ENCODE measurements around the gene PTH2R.
"Not testable (repeated sequence)": the region's sequence is repeated elsewhere in the genome, so short reads cannot be mapped to it uniquely, and the experiment has no call there.

The PTH2R gene

GRCh38 chr2:208466920-208467298 is 60.3 kb downstream of the PTH2R start:
- Histone ChIP-seq H3K36me3 (ENCODE audit: low read depth) (no peaks in the 10 kb centered on the region), H3K9me3 (ENCODE audit: severe bottlenecking) (no peaks in the 10 kb centered on the region), H3K4me1 (ENCODE audit: insufficient read depth, poor library complexity, severe bottlenecking) (no peaks in the 10 kb centered on the region), H3K4me3 (ENCODE audit: severe bottlenecking) (no peak overlapping the region), H3K27ac (ENCODE audit: poor library complexity, severe bottlenecking) (no peak overlapping the region), H3K27me3 (ENCODE audit: insufficient read depth, poor library complexity, severe bottlenecking) (no peaks in the 10 kb centered on the region)
- DNase-seq (ENCODE audit: low spot score) (no peak), ATAC-seq (ENCODE audit: low read depth) (no peak)
- no peak for TF ChIP-seq CTCF (IDR thresholded peaks at IDR 0.05; ENCODE audit: poor library complexity, severe bottlenecking)

GRCh38 chr2:208467564-208467963 is 61.0 kb downstream of the PTH2R start:
- Histone ChIP-seq H3K27ac (ENCODE audit: poor library complexity, severe bottlenecking) (no peak overlapping the region), H3K27me3 (ENCODE audit: insufficient read depth, poor library complexity, severe bottlenecking) (no peaks in the 10 kb centered on the region), H3K4me1 (ENCODE audit: insufficient read depth, poor library complexity, severe bottlenecking) (no peaks in the 10 kb centered on the region), H3K36me3 (ENCODE audit: low read depth) (no peaks in the 10 kb centered on the region), H3K4me3 (ENCODE audit: severe bottlenecking) (no peak overlapping the region), H3K9me3 (ENCODE audit: severe bottlenecking) (no peaks in the 10 kb centered on the region)
- DNase-seq (ENCODE audit: low spot score) = no peak
- TF ChIP-seq CTCF (IDR thresholded peaks at IDR 0.05; ENCODE audit: poor library complexity, severe bottlenecking) = no peak
- ATAC-seq (ENCODE audit: low read depth) = no peak

GRCh38 chr2:208477741-208478140 is 71.1 kb downstream of the PTH2R start:
- ATAC-seq (ENCODE audit: low read depth) = no peak
- TF ChIP-seq CTCF (IDR thresholded peaks at IDR 0.05; ENCODE audit: poor library complexity, severe bottlenecking) = no peak
- no peaks in the 10 kb centered on the region for H3K4me1 ChIP-seq (ENCODE audit: insufficient read depth, poor library complexity, severe bottlenecking)
- H3K9me3 ChIP-seq (ENCODE audit: severe bottlenecking) = no peaks in the 10 kb centered on the region
- no peak for DNase-seq (ENCODE audit: low spot score)
- H3K4me3 ChIP-seq (ENCODE audit: severe bottlenecking) = no peak overlapping the region
- H3K27me3 ChIP-seq (ENCODE audit: insufficient read depth, poor library complexity, severe bottlenecking) = no peaks in the 10 kb centered on the region
- no peaks in the 10 kb centered on the region for H3K36me3 ChIP-seq (ENCODE audit: low read depth)
- no peak overlapping the region for H3K27ac ChIP-seq (ENCODE audit: poor library complexity, severe bottlenecking)

GRCh38 chr2:208479342-208479741 is 72.8 kb downstream of the PTH2R start:
- Histone ChIP-seq H3K27ac (ENCODE audit: poor library complexity, severe bottlenecking) (no peak overlapping the region), H3K36me3 (ENCODE audit: low read depth) (no peaks in the 10 kb centered on the region), H3K9me3 (ENCODE audit: severe bottlenecking) (no peaks in the 10 kb centered on the region), H3K4me3 (ENCODE audit: severe bottlenecking) (no peak overlapping the region), H3K27me3 (ENCODE audit: insufficient read depth, poor library complexity, severe bottlenecking) (no peaks in the 10 kb centered on the region), H3K4me1 (ENCODE audit: insufficient read depth, poor library complexity, severe bottlenecking) (no peaks in the 10 kb centered on the region)
- ATAC-seq (ENCODE audit: low read depth) (no peak), DNase-seq (ENCODE audit: low spot score) (no peak)
- no peak for TF ChIP-seq CTCF (IDR thresholded peaks at IDR 0.05; ENCODE audit: poor library complexity, severe bottlenecking)

GRCh38 chr2:208481945-208482344 is 75.4 kb downstream of the PTH2R start:
- not testable (repeated sequence) for DNase-seq (ENCODE audit: low spot score); H3K27me3 ChIP-seq (ENCODE audit: insufficient read depth, poor library complexity, severe bottlenecking); H3K4me1 ChIP-seq (ENCODE audit: insufficient read depth, poor library complexity, severe bottlenecking); H3K4me3 ChIP-seq (ENCODE audit: severe bottlenecking); H3K9me3 ChIP-seq (ENCODE audit: severe bottlenecking); H3K27ac ChIP-seq (ENCODE audit: poor library complexity, severe bottlenecking); ATAC-seq (ENCODE audit: low read depth); H3K36me3 ChIP-seq (ENCODE audit: low read depth)

GRCh38 chr2:208482453-208483015 is 75.9 kb downstream of the PTH2R start:
- H3K9me3 ChIP-seq (ENCODE audit: severe bottlenecking); H3K36me3 ChIP-seq (ENCODE audit: low read depth); H3K27ac ChIP-seq (ENCODE audit: poor library complexity, severe bottlenecking); H3K4me3 ChIP-seq (ENCODE audit: severe bottlenecking); ATAC-seq (ENCODE audit: low read depth); H3K27me3 ChIP-seq (ENCODE audit: insufficient read depth, poor library complexity, severe bottlenecking); H3K4me1 ChIP-seq (ENCODE audit: insufficient read depth, poor library complexity, severe bottlenecking); DNase-seq (ENCODE audit: low spot score): not testable (repeated sequence)

Measured in RWPE2 (cell line).